Left ventricle myocardium superior (tissue), 1 donor: ENCODE measurements around the gene TAF5L. TPM values are rescaled to one million over a fixed set of nuclear protein-coding genes. Genes with fewer than 3 reads are reported as not detected.
"Not testable (repeated sequence)": the region's sequence is repeated elsewhere in the genome, so short reads cannot be mapped to it uniquely, and the experiment has no call there.

Source experiments
- ATAC-seq: fragments of 200-7000 bp; cut with Tn5 transposase; one replicate; pipeline ENCODE4 v1.9.1; 2020; ENCODE audit warnings: mild to moderate bottlenecking, moderate library complexity
- DNase-seq: peaks from one replicate; pipeline ENCODE4 v3.0.0-alpha.2; 2020
- intact Hi-C: fragments of 100-400 bp; cut with micrococcal nuclease; formaldehyde crosslinking; loops from one replicate; pipeline ENCODE4 v1.11.0; 2022
- total RNA-seq: library from RNA; stranded (reverse); fragmentation: NEBNext Ultra II Directional; extraction: Animal tissue kit (Norgen Biotek cat#: 25700); gene quantifications from one replicate; pipeline ENCODE4 v1.2.1, GENCODE V29; 2021
- donor health status: DM: no; HTN: yes; CAD: no; lungs with severe emphysema.

Gene TAF5L
- total RNA-seq, 1 donor from 2014 or later: 10.0 TPM

DNA sequence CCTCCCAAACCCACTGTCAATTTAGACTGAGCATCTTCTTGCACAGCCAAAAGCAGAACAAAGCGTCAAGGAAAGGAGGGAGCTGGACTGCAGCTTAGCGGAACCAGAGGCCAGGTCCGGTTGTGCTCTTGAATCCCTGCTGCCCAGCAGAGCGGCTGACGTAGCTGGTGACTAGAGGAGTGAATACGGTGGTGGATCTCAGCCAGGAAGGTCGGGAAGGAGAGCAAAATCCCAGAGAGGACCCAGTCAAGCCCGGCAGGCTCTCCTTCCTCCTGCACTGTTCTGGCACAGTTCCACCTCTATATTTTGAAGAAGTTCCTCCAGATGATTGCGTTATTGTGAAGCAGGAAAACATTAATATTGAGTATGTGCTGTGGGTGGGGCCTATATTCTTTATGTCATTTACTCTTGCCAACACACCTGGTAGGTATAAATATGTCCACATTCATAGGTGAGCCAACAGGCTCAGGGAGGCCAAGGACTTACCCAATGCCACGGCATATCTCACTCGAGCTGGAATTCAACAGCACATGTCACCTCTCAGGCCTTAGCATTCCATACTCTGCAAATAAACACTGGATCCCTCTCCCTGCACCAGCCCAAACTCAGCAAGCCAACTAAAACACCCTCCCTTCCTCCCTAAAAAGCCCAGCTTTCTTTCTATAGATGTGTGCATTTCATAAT is 43.8 kb downstream of the TAF5L start:
- DNase-seq (peak; percentile 58), ATAC-seq (peak; percentile 69)
- intact Hi-C loops: no loop called here

DNA sequence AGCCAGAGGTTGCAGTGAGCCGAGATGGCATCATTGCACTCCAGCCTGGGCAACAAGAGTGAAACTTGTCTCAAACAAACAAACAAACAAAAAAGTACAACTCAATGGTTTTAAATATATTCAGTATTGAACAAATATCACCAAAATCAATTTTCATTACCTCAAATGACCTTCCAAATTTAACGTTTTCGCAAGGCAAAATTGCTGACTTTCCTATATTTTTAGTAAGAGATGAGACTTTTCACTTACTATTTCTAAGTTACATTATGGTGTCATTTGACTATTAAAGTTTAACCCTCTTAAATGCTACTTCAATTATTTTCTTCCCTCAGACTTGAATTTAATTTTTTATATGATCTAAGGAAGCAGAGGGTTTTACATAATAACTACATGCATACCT is 44.4 kb downstream of the TAF5L start:
- intact Hi-C loops: no loop called here
- DNase-seq (no peak), ATAC-seq (no peak)

DNA sequence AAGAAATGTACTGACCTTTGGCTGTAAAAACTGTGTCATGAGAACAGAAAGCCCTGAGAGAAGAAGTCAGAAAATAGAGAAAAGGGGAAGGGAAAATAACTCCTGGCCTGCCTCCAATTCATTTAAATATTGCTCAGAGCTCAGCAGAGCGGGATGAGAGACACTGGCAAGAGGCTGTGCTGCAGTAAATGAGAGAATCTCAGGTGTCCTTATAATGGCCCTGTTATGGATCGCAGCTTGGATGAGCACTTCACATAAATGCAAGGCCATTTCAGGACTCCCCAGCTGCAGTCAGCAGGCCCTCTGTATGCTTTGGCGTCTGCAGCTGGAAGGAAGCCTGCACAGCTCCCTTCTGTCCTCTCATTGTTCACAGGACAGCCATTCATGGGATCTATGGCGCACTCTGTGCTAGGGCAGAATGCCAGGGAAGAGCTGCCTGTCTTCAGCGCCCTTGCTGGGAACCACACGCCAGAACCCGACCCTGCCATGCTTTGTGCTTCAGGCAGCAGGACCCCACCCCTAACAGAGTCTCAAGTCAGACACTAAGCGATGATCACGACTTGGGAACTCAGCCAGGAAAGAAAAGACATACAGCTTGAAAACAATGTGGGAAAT is 46.8 kb downstream of the TAF5L start:
- ATAC-seq (peak; percentile 92), DNase-seq (peak; percentile 70)
- intact Hi-C loops: no loop called here

DNA sequence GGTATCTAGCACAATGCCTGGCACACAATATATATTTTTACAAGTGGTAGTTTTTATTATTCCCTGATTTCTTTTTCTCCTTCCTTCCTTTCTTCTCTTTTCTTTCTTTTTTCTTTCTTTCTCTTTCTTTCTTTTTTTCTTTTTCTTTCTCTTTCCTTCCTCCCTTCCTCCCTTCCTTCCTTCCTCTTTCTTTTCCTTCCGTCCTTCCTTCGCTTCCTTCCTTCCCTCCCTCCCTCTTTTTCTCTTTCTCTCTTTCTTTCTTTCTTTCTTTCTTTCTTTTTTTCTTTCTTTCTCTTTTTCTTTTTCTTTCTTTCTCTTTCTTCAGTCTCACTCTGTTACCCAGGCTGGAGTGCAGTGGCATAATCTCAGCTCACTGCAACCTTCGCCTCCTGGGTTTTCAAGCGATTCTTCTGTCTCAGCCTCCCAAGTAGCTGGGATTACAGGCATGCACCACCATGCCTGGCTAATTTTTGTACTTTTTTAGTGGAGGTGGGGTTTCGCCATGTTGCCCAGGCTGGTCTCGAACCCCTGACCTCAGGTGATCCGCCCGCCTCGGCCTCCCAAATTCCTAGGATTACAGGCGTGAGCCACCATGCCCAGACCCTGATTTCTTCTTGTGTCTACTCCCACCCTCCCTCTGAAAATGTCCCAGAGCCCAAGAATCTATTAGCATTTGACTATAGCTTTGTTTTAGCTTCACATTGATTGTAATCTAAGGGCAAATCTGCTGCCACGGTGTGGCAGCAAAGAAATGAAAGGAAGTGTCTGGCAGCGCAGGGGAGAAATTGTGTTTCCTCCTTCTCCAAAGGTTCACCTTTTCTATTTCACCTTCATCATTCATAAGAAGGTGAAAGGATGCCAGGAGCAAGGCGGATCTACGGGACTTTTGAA is 47.5 kb downstream of the TAF5L start:
- no peak for ATAC-seq
- no peak for DNase-seq
- intact Hi-C loops: no loop called here

DNA sequence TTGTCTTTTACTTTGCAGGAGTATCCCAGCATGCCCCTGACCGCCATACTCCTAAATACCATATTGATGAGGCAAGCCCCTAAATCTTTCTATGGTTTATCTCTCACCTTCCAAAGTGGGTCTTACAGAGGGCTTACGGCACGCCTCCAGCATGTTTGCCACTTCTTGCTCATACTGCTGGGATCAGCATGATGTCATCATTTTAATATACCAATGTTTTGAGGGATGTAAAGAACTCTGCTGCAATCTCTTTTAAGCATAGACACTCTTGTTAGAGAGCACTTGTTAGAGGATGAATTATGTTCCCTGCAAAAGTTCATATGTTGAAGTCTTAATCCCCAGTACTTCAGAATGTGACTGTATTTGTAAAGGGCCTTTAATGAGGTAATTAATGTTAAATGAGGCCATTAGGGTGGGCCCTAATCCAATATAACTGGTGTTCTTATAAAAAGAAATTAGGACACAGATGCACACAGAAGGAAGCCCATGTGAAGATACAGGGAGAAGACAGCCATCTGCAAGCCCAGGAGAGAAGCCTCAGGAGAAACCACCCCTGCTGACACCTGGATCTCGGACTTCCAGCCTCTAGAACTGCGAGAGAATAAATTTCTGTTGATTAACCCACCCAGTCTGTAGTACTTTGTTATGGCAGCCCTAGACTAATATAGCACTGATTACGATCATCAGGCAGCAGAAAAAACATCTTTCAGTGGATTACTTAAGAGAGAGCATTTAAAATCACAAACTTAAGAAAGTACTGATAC is 51.1 kb downstream of the TAF5L start:
- ATAC-seq: no peak
- intact Hi-C loops: no loop called here
- DNase-seq: no peak

DNA sequence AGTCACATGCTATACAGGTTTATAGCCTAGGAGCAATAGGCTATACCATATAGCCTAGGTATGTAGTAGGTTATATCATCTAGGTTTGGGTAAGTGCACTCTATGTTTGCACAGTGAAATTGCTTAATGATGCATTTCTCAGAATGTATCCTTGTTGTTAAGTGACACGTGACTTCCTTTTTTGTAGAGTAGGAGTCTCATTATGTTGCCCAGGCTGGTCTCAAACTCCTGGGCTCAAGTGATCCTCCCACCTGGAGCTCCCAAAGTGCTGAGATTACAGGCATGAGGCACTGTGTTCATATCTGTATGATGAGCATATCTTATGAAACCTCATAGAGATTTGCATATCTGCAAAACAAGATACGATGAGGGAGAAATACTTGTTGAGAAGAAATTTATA is 53.6 kb downstream of the TAF5L start:
- DNase-seq (no peak), ATAC-seq (no peak)
- intact Hi-C loops: no loop called here

DNA sequence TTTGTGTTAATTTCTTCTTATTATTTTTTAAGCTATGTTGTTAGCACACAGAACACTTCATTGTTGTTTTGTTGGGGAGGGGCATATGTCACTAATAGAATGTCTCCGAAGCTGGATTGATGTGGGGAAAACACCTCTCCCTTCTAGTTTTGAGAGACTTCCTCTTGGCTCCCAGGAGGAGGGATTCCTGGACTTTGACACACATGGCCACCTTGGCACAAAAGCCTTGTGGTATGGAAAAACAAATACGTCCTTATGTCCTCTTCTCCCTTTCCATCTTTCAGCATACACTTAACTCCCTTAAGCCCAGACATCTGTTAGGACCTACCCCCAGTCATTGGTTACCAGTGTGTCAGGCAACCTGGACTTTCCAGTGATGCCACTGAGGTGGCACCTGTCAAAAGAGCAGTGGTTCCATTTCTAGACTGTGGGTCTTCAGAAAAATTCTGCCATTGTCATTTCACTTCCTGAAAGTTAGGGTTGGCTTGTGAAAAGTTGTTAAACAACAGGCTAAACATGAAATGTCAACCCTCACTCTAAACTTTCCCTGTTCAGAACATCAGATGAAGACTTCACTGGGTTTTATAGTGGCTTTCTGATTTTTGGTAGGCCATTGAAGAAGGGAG is 54.9 kb downstream of the TAF5L start:
- ATAC-seq: no peak
- no peak for DNase-seq
- intact Hi-C loops: no loop called here

DNA sequence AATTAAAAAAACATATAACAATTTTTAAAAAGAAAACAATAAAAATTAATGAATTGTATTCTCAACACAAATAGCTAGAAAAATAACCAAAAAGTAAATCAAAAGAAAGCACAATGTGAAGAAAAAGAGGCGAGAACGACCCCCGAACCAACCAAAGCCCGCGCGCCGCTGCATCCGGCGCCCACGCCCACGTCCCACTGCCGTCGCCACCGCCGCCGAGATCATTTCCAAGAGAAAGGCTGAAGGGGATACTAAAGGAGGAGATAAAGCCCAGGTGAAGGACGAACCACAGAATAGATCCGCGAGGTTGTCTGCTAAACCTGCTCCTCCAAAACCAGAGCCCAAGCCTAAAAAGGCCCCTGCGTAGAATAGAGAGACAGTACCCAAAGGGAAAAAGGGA is 55.6 kb downstream of the TAF5L start:
- ATAC-seq (no peak), DNase-seq (no peak)
- intact Hi-C loops: no loop called here

DNA sequence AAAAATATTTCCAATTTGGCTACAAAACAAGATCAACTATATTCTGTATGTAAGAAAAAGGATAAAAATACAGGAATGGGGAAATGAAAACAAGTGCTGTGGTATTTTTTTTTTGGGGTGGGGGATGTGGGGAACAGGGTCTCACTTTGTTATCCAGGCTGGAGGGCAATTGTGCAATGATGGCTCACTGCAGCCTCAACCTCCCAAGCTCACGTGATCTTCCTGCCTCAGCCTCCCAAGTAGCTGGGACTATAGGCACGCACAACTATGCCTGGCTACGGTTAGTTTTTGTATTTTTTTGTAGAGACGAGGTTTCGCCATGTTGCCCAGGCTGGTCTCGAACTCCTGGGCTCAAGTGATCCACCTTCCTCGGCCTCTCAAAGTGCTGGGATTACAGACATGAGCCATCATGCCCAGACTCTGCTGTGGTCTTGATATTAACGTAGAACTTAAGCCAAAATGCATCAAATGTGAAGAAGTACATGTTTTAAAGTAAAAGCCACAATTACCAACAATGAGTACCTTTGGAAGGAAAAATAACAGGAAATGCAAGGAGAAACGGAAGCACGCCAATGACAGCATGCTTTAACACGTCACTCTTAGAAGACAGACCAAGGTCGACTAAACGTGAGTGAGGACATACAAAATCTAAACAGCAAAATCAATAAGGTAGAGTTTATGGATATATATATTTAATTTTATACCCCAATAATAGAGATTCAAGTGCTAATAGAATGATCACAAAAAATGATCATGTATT is 58.6 kb downstream of the TAF5L start:
- ATAC-seq (no peak), DNase-seq (no peak)
- intact Hi-C loops: no loop called here

DNA sequence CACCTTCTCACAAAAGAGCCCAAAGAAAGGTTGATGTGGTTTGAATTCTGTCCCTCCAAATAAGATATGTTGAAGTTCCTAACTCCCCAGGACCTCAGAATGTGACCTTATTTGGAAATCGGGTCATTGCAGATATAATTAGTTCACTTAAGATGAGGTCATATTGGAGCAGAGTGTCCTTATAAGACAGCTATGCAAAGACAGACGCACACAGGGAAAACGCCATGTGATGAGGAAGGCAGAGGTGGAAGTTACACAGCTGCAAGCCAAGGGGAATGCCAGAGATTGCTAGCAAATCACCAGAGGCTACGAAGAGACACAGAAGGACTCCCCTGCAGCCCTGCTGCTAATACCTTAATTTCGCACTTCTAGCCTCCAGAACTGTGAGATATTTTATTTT is 62.2 kb downstream of the TAF5L start:
- intact Hi-C loops: no loop called here
- ATAC-seq: peak; percentile 33
- no peak for DNase-seq

DNA sequence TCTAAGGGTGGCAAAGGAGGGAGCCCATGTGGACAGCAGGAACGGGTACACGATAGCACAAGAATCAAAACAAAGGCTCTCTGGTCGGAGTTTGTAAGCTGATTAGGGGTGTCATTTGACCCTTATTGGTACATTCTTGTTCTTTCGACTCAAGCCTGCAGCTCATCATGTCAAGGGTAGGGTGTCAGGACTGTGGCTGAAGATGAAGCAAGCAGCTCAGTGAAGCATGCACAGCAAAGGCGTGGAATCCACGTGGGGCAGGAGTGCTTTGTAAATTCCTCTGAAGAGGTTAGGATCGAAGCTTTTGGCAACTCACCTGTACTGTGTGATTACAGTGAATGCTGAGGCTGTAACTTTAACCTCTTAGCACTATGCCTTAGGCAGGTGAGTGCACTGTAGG is 62.7 kb downstream of the TAF5L start:
- intact Hi-C loops: no loop called here
- no peak for DNase-seq
- no peak for ATAC-seq

DNA sequence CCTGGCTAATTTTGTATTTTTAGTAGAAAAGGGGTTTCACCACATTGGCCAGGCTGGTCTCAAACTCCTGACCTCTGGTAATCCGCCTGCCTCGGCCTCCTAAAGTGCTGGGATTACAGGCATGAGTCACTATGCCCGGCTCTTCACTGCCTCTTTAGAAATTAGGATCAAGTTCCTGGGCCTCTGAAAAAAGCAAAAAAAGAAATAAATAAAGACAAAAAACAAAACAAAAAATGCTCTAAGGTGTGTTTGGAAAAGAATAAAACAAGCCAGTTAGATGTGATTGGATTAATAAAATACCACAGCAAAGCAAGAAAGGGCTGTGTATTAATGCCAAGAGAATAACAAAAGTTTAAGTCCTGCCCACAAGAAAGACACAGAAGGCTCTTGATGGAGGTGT is 63.2 kb downstream of the TAF5L start:
- no peak for ATAC-seq
- no peak for DNase-seq

DNA sequence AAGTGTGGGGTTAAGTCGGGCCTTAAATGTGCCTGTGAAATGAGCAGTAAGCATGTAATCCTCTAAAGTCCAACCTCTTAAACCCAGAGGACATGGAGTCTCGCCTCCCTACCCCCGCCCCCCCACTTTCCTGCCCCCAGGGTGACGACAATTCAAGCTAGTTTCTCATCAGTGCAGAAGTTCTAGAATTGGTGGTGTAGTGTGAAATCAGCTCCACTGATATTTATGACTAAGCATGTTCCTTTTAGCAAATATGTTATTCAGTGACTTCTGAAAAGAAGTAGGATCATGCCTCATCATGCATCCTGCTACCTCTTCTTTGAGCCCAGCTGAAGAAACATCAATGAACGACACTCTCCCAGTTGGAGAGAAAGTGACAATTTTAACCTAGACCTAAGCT is 64.8 kb downstream of the TAF5L start:
- DNase-seq: no peak
- no peak for ATAC-seq
- intact Hi-C loops: no loop called here

More for the DNA sequence above, 63.2 kb downstream of the TAF5L start:
- intact Hi-C loops: no loop called here

DNA sequence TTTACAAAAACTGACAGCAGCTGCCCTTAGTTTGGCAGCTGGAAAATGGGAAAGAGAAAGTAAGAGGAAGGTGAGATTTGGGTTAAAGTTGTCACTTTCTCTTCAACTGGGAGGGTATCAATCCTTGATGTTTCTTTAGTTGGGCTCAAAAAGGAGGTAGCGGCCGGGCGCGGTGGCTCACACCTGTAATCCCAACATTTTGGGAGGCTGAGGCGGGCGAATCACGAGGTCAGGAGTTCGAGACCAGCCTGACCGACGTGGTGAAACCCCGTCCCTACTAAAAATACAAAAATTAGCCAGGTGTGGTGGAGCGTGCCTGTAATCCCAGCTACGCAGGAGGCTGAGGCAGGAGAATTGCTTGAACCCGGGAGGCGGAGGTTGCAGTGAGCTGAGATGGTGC is 65.8 kb downstream of the TAF5L start:
- ATAC-seq, DNase-seq, intact Hi-C loops: not testable (repeated sequence)

DNA sequence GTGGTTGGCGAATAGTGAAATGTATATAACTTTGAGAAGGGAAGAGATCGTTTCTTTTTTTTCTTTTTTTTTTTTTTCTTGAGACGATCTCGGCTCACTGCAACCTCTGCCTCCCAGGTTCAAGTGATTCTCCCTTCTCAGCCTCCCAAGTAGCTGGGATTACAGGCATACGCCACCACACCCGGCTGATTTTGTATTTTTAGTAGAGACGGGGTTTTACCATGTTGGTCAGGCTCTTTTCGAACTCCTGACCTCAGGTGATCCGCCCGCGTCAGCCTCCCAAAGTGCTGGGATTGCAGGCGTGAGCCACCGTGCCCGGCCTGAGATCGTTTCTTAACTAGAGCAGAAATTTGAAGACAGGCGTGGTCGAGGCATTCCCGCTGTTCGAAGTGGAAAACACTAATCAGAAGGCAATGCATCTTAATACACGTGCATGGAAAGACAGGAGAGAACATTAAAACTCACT is 66.6 kb downstream of the TAF5L start:
- ATAC-seq, DNase-seq: not testable (repeated sequence)
- intact Hi-C loops: loop anchor here (10.0 kb wide), 1 partner anchor 65 kb away; the partner anchor contains the start of genes TAF5L and URB2

DNA sequence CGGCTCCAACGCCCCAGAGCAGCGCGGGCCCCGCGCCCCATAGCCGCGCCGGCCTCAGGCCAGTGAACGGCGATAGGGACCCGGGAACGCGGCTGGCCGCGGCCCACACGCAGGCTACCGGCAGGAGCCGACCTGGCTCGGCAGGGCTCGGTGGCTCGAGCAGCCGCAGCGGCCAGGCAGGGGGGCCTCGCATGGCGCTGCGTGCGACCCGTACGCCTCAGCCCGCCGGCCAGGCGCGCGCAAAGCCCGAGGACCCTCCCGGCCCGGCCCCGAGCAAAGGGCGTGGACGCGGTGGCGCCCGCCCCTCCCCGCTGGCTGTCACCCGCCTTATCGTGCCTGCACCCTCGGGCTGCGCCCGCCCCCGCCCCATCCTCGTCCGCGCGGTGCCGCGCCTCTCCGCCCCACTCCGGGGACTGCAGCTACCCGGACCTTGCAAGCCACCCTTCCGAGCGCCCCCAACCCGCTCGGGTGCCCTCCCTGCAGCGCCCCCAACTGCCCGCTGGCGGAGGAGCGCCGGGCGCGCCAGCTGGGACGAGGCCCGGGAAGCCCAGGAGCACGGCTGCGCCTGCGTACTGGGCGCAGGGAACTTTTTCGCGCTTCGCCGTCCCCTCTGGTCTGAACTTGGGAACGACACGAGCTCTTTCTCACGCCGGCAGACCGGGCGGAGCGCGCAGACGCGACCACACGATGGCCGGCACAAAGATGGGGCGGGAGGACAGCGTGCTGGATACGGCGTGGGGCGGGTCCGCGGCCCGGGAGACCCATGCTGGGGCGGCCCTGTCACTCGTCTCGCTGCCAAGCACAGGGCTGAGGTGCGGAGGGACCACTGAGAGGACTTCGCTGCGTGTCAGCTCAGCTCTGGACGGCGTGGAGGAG is 67.2 kb downstream of the TAF5L start, which contains the start of gene ABCB10:
ABCB10 (minus strand) TSS at position 248 of the 876 bp plus-strand sequence; CDS start at position 193, 55 bp downstream.
- ATAC-seq: peak; percentile 93
- intact Hi-C loops: loop anchor here (10.0 kb wide), 1 partner anchor 66 kb away; the partner anchor contains the start of genes TAF5L and URB2
- DNase-seq: peak; percentile 98

DNA sequence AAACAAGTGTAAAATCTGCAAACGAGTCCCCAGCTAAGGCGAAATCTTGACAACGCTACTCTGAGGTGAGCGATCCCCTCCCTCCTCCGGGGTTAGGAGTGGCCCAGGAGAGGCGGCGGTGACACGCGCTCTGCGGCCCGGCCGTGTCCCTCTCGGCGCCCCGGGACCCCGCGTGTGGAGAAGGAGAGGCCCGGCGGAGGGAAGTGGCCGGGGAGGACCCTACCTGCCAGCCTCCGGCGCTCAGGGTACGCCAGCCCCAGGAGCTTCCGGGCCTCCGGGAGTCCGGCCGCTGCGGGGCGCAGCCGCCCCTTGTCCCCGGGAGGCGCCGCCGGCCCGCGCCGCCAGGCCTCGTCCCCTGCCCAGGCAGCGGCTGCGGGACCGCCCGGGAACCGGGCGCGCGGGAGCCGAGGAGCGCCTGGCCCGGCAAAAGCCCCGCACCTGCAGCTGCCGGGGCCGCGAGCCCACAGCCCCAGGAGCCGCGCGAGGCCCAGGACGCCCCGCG is 68.0 kb downstream of the TAF5L start:
- DNase-seq (peak; percentile 76), ATAC-seq (peak; percentile 26)
- intact Hi-C loops: loop anchor here (10.0 kb wide), 1 partner anchor 67 kb away; the partner anchor contains the start of genes TAF5L and URB2
